LoVo (cell line): ENCODE results near the gene TRMT2A.

Source experiments
- DNase-seq: peaks from one replicate; pipeline ENCODE4 v3.0.0-alpha.2; 2016; ENCODE audit warnings: low spot score

Gene TRMT2A

DNA sequence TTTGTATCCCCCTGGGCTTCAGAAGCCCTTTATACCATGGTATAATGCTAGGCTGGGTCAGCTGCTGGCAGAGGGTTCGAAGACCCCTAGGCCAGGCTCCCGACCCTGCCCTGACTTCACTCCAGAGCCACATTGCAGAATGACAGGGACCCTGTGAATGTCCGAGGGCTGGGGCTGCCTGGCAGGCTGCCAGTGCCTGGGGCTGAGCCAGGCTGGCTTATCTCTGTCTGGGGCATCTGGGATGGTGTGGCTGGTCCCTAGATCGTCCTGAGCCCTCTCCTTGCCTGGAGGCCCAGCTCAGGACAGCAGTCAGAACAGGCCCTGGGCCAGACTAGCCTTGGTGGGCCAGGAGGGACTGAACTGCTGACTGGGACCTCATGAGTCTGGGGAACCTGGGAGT lies 18.2 kb upstream of the TRMT2A start:
- DNase-seq = no peak

DNA sequence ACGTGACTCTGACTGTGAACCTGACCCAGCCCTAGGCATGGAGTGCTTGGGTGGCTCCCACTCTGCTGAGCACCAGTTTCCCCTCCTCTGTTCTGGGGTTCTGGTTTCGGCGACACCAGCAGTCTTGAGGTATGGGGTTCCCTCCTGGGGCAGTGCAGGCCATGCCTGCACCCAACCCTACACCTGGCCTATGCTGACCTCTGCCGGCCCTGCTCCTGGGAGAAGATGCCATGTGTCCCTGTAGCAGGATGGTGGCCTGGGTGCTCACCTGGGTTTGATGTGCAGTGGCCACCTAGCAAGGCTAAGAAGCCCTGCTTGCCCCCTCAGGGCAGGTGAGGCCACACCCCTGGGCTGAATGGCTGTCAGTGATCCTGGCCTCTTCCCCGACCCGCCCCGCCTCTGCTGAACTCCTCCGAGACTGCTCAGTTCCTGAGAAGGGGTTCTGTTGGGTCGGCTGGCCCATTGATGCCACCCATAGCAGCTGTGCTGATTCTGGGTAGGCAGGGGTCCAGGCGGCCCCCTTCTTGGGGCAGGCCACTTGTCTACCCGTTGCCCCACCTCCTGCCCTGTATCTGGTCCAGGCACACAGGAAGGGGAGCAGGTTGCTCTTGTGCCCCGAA lies 17.0 kb upstream of the TRMT2A start:
- DNase-seq = no peak

GRCh38 chr22:20132686-20133246 lies 15.7 kb upstream of the TRMT2A start:
- DNase-seq = no peak

DNA sequence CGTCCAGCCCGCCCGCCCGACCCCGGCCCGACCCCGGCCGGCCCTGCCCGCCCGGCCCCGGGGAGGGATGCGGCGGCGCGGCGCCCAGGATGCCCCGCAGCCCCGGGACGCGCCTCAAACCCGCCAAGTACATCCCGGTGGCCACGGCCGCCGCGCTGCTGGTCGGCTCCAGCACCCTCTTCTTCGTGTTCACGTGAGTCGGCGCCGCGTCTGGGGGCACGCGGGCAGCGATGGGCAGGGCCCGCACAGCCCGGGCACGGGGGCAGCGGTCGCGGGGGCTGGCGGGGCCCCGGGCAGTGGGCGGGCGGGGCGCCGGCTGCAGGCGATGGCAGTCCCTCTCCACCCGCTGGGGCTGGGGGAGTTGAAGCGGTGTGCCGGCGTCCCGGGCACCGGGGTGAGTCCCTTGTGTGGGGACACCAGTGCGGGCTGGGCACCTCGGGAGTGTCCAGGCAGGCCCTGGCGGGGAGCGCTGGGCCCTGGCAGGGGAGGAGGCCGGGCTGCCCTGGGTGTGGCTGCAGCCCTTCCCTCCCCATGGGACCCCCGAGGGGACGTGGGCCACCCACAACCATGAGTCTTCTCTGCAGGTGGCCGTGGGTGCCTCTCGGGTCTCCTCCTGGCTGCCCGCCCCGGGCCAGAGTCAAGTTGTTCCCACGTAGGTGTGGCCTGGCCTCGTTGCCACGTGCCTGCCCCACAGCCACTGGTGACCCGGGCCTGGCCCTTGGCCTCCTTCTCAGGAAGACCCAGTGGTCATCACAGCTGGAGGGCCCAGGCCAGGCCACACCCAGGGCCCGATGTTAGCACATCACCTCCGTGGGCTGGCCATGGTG lies 15.0 kb upstream of the TRMT2A start:
- DNase-seq = no peak

DNA sequence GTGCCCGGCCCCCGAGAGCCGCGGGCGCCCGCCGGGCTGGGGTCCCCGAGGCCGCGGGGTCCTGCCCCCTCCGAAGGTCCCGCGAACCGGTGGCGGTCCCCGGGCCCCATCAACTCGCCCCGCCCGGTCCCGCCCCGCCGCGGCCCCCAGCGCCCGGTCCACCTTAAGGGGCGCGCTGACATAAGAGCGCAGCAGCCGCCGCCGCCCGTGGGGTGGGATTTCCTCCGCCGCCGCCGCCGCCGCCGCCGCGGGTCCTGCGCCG lies 14.5 kb upstream of the TRMT2A start, which contains the start of gene ZDHHC8:
TSS of gene ZDHHC8 (plus strand) at position 208 of the 262 bp plus-strand sequence. CDS start 144 bp downstream, outside the sequence.
- no peak for DNase-seq

DNA sequence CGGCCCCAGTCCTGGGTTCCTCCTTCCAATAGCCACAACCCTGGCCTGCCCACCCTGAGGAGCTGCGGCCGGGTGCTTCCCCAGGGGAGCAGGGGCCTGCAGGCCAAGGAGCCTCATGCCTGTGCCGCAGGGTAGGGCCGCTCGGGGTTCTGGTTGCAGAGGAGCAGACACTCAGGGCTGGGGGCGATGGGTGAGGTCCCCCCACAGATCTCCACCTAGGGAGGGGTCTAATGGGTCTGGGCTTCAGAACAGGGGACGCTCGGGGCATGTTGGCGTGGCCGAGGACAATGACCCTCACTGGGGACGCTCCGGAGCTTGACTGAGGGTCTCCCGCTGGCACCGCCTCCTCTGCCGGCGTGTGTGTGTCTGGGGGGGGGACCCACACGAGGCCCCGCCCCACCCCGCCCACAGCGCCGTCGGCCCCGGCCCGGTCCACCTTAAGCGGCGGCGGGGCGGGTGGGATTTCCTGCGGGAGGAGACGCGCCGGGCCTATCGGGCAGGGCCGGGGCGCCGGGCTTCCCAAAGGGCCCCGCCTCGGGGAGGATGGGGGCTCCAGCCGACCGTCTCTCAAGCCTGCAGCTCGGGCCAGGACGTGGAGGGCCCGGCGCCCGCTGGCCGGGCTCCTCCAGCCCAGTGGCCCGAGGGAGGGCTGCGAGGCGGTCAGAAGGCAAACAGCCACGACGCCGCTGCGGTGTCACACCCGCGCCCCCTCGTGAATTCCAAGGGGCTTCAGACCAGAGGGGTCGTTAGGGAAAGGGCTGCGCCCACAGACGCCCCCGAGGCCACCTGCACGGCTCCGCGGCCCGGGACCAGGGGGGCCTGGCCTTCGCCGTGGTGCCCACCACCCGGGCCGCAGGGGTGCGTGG lies 13.9 kb upstream of the TRMT2A start:
- DNase-seq = peak; percentile 66

DNA sequence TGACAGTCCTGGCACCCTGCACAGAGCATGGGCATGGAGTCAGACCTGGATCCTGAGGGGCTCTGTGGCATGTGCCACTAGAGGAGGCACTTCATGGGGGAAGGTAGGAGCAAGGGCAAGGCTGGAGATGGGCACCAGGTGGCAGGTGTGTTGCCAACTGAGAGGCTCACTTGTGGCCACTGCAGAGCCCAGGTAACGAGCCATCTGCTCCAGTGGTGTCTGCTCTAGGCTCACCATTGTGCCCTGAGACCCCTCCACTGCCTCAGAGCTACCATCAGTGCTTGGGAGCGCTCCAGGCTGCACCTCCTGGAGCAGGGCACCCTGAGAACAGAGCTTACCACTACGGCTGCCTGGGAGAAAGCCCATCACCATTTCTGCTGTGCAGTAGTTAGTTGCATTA lies 13.3 kb upstream of the TRMT2A start:
- DNase-seq = no peak

DNA sequence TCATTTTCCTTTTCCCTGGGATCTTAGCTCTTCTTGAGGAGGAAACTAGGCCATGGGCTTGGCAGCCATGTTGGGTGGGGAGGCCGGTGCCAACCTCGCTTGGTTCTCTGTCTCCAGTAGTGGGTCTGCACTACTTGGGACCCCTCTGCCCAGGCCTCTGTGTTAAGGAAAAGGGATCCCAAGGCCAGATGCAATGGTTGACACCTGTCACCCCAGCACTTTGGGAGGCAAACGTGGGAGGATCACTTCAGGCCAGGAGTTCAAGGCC lies 12.7 kb upstream of the TRMT2A start:
- DNase-seq = no peak

DNA sequence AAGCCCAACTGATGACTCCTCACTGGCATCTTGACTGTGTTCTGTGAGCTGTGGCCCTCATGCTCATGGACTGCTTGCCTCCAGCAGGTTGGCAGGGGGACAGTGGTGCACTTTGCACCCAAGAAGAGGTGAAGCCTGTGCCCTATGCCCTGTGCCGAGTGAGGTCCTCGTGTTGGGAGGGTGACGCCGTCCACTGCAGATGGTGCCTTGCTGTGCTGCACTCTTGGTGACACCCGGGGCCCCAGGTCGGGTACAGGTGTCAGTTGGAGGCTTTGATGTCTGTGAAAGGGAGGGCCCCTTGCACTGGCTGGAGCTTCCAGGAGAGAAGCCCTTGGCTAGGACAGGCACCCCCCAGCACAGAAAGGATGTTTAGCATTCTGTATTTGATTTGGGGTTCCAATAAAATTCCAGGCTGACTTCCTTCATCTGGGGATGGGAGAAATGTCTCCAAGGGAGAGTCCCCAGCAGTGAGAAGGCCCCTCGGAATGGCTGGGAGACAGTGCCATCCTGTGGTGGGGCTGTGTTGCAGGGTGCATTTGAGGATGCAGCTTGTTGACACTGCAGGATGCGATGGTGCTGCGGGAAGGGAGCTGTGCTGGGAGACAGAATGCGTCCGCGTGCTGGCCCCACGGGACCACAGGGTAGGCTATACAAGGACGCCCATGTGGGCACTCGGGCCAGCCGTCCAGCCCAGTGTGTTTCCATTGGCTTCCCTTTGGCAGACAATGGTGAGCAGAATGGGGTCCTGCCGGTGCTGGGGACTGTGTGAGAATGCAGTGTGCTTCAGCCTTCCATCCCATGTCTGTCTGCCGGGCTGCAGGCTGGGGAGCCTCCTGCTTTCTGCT lies 12.1 kb upstream of the TRMT2A start:
- no peak for DNase-seq

DNA sequence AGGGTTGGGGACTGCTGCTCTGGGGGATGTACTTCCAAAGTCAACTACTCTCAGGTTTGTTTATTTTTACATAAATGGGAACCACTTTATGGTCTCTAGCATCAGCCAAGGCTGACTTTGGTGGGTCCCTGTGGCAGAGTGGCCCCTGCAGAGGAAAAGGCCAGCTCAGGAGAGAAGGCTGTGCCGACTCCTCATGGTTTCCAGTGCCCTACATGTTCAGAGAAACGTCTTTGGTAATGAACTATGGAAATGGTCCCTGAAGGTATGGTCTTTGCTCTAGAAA lies 11.5 kb upstream of the TRMT2A start:
- no peak for DNase-seq

GRCh38 chr22:20127869-20128618 lies 11.0 kb upstream of the TRMT2A start:
- DNase-seq = no peak

DNA sequence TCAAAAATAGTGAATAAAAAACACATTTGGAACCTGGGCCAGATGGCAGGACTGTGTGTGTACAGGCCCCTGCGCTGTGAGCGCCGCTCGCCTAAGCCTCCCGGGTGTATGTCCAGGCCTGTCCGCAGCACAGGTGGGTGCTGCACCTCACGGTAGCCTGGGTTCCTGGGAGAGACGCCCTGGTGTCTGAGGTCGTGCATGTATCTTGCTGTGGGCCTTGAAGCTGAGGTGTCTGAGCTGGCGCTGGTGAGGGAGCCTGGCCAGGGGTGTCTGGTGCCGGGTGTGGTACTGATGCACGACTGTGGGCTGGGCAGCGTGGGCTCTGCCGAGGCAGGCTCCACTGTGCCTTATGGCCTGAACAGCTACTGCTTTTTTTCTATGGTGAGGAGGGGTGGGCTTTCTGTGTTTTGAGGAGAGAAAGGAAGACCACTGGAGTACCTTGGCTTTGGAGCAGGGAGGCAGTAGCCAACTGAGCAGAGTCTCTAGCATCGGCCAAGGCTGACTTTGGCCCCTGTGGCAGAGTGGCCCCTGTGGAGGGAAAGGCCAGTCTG lies 10.4 kb upstream of the TRMT2A start:
- no peak for DNase-seq

GRCh38 chr22:20126284-20127029 lies 9.4 kb upstream of the TRMT2A start:
- DNase-seq = no peak

DNA sequence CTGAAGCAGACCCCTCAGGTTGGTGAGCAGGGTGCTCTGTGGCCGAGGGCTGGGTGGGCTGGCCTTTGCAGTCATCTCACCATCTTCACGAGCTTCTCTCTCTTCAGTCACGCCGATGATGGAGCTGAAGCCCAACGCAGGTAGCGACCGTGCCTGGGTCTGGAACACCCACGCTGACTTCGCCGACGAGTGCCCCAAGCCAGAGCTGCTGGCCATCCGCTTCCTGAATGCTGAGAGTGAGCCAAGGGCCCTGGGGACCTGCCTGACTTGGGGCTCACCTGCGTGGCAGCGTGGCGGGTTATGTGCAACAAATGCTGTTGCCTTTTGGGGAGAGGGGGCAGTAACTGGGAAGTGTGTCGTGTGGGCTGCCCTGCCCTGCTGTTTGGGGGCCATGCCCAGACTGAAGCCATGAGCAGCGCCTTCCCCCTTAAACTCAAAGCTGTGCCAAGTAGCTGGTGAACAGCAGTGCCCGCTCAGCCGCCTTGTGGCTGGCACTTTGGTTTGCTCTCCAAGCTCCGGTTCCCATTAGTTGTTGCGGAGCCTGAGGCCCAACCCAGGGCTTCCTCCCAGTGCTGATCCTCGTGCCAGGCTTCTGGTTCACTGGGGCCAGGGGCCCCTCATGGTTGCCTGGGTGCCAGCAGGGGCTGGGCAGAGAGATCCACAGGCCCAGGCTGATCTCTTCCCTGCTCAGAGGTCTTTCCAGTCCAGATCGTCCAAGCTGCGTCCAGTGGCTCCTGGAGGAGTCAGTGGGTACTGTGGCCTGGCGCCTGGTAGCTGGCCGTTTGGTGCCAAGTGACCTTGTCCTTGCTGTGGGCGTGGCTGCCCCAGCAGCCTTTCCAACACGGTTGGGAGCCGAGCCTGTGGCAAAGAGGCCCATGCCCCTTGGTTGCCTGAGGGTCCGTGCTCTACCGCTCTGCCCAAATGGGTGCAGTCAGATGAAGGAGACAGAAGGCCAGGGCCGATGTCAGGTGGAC lies 8.5 kb upstream of the TRMT2A start:
- no peak for DNase-seq

- DNase-seq = no peak
These were observed 7.2 kb upstream of the TRMT2A start for GRCh38 chr22:20124083-20124787.

- DNase-seq = no peak
These were observed 6.5 kb upstream of the TRMT2A start for GRCh38 chr22:20123366-20124082.

GRCh38 chr22:20121856-20122415 lies 4.9 kb upstream of the TRMT2A start:
- no peak for DNase-seq
